ENCODE data around the gene ARMC10.
A peak's percentile ranks its signal among the peaks of the same experiment; 100 is the strongest.
"Not testable (repeated sequence)": the region's sequence is repeated elsewhere in the genome, so short reads cannot be mapped to it uniquely, and the experiment has no call there.

The ARMC10 gene

GRCh38 chr7:103074519-103075336 is at the start of gene ARMC10, which contains the start of gene FBXL13:
Gene ARMC10, plus strand, starts transcription at chr7:103075140. Its CDS starts 133 bp downstream, at chr7:103075273.
Gene FBXL13, minus strand, starts transcription at chr7:103074796.
- peak; percentile 76 for DNase-seq (ENCODE audit: low read depth, low spot score)

- no peak for DNase-seq (ENCODE audit: low read depth, low spot score)
Measured at GRCh38 chr7:103025341-103025740, 49.6 kb upstream of the ARMC10 start.

- no peak for DNase-seq (ENCODE audit: low read depth, low spot score)
Measured at GRCh38 chr7:103031024-103031423, 43.9 kb upstream of the ARMC10 start.

- no peak for DNase-seq (ENCODE audit: low read depth, low spot score)
Measured at GRCh38 chr7:103031781-103032180, 43.2 kb upstream of the ARMC10 start.

- DNase-seq (ENCODE audit: low read depth, low spot score) = not testable (repeated sequence)
Measured at GRCh38 chr7:103034318-103034717, 40.6 kb upstream of the ARMC10 start.

GRCh38 chr7:103037476-103037822 is 37.5 kb upstream of the ARMC10 start:
- no peak for DNase-seq (ENCODE audit: low read depth, low spot score)

- DNase-seq (ENCODE audit: low read depth, low spot score) = not testable (repeated sequence)
Measured at GRCh38 chr7:103037823-103038739, 36.9 kb upstream of the ARMC10 start.

GRCh38 chr7:103041815-103042214 is 33.1 kb upstream of the ARMC10 start:
- not testable (repeated sequence) for DNase-seq (ENCODE audit: low read depth, low spot score)

- no peak for DNase-seq (ENCODE audit: low read depth, low spot score)
Measured at GRCh38 chr7:103048833-103049232, 26.1 kb upstream of the ARMC10 start.

- no peak for DNase-seq (ENCODE audit: low read depth, low spot score)
Measured at GRCh38 chr7:103051519-103051918, 23.4 kb upstream of the ARMC10 start.

- not testable (repeated sequence) for DNase-seq (ENCODE audit: low read depth, low spot score)
Measured at GRCh38 chr7:103056006-103056405, 18.9 kb upstream of the ARMC10 start.

GRCh38 chr7:103058122-103058521 is 16.8 kb upstream of the ARMC10 start:
- no peak for DNase-seq (ENCODE audit: low read depth, low spot score)

GRCh38 chr7:103059471-103059870 is 15.5 kb upstream of the ARMC10 start:
- DNase-seq (ENCODE audit: low read depth, low spot score) = no peak

GRCh38 chr7:103063895-103064294 is 11.0 kb upstream of the ARMC10 start:
- no peak for DNase-seq (ENCODE audit: low read depth, low spot score)

- no peak for DNase-seq (ENCODE audit: low read depth, low spot score)
Measured at GRCh38 chr7:103065667-103066066, 9.3 kb upstream of the ARMC10 start.

- no peak for DNase-seq (ENCODE audit: low read depth, low spot score)
Measured at GRCh38 chr7:103068414-103069403, 6.2 kb upstream of the ARMC10 start.

- no peak for DNase-seq (ENCODE audit: low read depth, low spot score)
Measured at GRCh38 chr7:103071000-103071399, 3.9 kb upstream of the ARMC10 start.

GRCh38 chr7:103073989-103074518 is 886 bp upstream of the ARMC10 start:
- no peak for DNase-seq (ENCODE audit: low read depth, low spot score)

- DNase-seq (ENCODE audit: low read depth, low spot score) = peak; percentile 70
Measured at GRCh38 chr7:103075337-103075918, 488 bp downstream of the ARMC10 start.

- DNase-seq (ENCODE audit: low read depth, low spot score) = no peak
Measured at GRCh38 chr7:103076764-103077163, 1.8 kb downstream of the ARMC10 start.

GRCh38 chr7:103077318-103077717 is 2.4 kb downstream of the ARMC10 start:
- no peak for DNase-seq (ENCODE audit: low read depth, low spot score)
